Fibroblast of upper back skin (primary cell): ENCODE measurements around the gene MAD2L2.
A peak's percentile ranks its signal among the peaks of the same experiment; 100 is the strongest.

ENCODE experiments used
- DNase-seq: peaks from one replicate; pipeline ENCODE4 v3.0.0-alpha.2; 2013

MAD2L2 gene

DNA sequence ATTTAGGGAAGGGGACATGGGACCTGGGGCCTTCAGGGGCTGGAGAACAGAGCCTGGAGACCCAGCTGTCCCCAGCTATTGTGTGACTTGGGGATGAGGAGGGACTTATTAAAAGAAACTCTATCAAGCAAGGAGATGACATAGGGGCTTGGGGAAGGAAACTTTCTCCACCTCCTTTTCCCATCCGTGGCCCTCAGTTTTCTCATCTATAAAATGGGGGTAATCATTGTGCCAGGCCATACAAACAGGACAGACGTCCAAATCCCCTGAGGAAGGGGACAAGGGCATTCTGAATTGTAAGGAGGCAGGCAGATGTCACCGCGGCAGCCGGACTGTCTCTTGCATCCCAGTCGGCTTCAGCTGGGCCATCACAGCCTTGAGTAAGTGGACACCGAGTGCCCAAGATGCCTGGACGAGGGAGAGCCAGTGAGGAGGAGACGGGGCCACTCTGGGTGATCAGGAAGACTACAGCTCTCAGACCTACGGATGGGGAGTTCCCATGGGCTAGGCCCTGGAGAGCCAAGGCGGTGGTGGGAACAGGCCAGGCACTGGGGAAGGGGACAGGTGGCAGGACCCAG is 28.7 kb downstream of the MAD2L2 start:
- no peak for DNase-seq

DNA sequence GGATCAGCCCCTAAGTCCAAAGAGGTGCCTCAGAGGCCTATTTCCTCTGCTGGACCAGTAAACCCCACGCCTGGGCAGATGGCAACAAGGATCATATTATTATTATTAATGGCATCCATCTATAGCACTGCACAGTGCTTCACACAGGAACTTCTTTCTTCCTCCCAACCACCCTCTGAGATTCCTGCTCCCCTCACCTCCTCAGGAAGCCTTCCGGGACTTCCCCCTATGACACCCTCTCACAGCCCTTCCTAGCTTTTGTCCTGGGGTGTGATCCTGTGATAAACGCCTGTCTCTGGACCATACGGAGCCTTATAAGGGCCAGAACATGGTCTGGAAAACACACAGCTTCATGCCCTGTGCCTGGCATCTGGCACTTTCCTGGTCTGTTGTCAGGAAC is 29.9 kb downstream of the MAD2L2 start:
- DNase-seq: no peak

DNA sequence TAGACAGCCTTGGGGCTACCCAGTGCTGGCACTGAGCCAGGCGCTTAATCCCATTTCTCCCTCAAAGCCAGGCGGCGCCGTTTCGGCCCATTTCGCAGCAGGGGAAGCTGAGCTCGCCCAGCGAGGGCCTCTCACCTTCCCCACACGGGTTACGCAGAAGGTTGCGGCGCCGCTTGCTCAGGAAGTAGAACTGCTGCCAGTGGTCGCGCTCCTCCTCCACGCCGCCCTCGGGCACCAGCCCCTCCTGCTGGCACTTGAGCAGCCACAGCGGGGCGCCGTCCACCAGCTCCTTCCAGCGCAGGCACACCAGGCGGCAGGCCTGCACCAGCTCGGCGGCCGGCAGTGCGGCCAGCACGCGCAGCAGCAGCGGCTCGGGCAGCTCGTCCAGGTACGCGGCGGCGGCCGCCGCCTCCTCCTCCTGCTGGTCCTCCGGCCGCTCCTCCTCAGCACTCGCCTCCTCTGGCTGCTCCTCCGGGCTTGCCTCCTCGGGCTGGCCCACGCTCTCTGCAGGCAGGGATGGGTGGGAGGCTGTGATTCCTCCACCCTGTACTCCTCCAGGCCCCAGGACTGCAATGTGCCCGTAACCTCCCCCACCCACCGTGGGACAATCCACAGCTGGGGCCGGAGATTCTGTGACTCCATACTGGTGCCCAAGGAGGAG is 30.5 kb downstream of the MAD2L2 start:
- DNase-seq: peak; percentile 45

DNA sequence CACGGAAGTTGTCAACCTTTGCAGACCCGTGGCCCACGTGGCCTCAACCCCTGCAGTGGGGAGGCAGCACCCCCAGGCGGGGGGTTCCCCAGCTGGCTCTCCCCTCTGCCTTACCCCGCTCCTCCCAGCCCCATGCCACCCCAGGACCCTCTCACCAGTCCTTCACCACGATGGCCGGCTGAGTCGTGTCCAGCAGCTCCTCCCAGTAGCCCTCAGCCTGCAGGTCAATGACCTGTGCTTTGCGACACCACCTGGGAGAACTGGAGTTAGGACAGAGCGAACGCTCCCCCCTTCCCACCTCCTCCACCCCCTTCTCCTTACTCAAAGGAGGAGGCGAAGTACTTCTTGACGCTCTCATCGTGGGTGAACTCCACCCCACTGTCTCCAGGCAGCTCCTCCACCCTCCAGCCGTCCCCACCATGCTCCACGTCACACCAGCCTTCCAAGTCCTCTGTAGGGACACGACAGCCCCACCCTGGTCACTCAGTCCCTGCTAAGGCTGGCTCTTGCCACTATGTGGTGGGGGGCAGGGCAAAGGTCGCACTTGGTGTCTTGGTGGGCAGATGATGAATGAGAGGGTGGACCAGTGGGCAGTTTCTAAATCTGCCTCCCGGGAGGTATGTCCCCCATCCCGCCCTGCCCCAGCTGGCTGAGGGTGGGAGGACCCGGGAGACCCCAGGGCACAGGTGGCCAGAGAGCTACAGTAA is 31.2 kb downstream of the MAD2L2 start:
- DNase-seq: no peak

DNA sequence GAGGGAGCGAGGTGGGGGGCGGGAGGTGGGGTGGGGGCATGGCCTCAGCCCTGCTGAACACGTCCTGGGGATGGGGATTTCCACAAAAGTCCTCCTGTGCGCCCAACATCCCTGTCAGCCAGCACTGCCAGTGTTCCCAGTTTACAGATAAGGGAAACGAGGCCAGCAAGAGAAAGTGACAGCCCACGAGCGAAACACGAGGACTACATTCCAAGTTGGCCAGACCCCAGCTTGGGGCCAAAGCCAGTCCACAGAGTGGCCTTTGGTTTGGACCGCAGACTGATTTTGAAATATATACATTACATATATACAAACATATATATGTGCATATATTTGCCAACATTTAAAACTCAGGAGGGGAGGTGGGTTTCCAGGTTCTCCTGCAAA is 31.7 kb downstream of the MAD2L2 start:
- DNase-seq: no peak

DNA sequence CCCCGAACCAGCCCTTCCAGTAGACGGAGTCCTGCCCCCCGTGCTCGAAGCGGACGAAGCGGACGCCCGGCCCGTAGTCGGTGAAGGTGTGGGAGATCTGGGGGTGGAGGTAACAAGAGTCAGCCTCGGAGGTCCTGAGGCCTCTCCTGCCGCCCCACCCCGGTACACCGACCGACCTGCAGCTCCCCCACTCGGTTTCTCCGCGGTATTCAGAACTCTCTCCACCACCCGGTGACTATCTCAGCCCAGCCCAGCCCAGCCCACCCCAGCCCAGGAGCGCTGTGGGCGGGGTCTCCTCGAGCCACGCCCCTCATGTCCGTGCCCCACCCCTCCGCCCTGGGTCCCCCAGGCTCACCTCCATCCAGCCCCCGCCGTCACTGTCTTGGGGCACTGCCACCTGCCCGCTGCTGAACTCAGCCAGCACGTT is 32.2 kb downstream of the MAD2L2 start:
- no peak for DNase-seq

DNA sequence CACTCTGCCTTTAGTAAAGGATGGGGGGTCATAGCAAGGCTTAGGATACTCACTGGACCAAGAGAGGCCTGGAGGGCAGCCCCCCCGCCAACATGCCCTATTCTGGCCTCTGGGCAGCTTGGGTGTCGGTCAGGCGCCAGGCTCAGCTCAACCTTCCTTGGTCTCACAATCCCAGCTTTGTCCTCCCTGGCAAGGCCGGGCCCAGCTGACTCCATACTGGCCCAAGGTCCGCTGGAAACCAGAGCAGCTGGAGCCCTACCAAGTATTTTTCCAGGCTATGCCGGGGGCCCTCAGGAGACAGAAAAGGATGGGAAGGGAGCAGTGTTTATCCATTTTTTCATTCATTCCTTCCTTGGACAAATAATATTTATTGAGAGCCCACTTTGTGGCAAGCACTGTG is 32.9 kb downstream of the MAD2L2 start:
- no peak for DNase-seq

DNA sequence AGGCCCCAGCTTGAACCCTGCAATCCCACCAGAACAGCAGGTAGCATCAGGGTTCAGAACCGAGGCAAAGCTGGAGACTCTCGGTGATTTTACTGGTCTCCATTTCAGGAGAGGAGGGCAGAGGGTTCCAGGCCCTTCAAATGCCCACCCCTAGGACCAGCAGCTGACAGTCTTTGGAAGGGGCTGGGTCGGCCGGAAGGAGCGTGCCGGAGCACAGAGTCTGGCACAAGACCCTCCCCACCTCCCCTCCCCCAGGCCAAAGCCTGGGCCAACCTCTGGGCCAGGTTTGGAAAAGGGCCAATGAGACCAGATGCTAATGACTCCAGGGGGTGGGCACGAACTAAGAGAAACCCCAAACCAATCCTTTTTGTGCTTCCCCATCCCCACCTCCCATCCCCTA is 33.6 kb downstream of the MAD2L2 start:
- no peak for DNase-seq

DNA sequence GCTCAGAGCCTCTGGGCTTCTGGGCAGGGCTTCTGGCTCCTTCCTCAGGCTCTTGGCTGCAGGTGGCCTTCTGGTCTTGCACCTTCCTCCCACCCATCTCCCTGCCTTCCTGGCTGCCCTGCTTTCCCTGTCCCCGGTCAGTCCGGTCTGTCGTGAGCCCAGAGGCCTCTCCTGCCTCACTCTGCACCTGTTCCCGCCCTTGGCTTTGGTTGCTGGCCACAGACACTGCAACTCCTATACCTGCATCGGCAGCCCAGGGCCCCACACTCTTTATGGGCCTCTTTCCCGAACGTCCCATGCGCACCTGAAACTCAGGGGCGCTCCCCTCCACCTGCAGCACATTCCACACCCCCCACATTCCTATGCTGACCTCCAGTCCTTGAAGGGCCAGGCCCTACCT is 34.6 kb downstream of the MAD2L2 start:
- no peak for DNase-seq

DNA sequence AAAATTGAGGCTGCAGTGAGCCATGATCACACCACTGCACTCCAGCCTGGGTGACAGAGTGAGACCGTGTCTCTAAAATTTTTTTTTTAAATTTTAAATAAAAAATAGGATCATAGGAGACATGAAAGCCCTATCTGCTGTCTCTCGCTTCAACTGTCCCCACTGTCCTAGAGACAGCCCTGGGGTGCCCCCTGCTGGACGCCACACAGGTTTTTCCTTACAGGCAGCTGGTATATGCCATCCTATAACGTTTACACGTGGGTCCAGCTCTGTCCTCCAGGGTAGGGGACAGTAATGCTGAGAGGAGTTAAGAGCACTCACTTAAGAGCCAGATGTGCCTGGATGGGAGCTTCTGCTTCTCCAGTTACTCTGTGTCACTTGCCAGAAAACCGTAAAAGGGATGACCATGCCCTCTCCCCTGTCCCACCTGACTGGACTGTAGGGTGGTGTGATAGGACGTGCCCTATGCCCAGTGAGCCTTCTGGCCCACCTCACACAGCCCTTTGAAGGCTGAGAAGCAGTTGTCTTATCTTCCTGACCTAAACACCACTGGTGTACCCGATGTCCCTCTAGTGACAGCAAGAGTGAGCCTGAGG is 35.2 kb downstream of the MAD2L2 start:
- peak; percentile 61 for DNase-seq

DNA sequence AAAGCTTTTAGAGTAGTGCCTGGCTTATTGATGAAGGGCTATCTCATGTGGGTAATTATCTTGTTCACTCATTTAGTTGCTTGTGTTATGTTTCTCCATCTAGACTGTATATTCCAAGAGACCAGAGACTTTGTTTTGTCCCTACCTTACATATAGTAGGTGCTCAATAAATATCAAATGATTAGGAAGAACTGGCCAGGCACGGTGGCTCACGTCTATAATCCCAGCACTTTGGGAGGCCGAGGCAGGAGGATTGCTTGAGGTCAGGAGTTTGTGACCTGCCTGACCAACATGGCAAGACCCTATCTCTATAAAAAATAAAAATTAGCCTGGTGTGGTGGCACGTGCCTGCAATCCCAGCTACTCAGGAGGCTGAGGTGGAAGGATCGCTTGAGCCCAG is 35.7 kb downstream of the MAD2L2 start:
- no peak for DNase-seq

DNA sequence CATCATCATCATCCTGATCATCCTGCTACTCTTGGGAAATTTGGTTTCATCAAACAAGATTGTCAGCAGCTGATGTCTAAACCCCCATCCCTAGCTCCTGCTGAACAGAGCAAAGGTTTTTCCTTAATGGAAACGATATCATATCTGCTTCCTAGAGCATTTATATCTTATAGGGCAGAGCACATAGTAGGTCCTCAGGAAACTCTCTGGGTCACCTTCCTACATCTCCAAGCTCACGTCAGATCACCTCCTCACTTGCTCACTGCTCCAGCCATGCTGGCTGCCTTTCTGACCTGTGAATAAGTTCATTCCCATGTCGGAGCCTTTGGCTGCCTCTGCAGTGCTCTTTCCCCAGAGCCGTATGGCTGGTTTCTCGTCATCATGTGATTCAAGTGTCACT is 37.2 kb downstream of the MAD2L2 start:
- no peak for DNase-seq

DNA sequence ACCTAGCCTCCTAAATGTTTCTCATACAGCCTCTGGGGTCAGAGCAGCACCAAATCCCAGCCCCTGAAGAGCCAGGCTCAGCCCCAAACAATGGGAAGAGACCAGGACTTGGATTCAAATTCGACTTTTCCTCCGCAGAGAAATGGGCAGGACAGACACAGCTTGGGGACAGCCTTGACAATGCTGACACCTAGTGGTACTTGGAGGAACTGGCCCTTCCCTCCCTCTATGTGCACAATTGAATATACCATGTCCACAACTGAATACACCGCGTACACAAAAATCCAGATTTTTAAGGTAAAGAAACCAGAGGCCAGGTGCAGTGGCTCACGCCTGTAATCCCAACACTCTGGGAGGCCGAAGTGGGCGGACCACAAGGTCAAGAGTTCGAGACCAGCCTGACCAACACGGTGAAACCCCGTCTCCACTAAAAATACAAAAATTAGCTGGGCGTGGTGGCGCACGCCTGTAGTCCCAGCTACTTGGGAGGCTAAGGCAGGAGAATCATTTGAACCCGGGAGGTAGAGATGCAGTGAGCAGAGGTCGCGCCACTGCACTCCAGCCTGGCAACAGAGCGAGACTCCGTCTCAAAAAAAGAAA is 38.4 kb downstream of the MAD2L2 start:
- DNase-seq: peak; percentile 50

DNA sequence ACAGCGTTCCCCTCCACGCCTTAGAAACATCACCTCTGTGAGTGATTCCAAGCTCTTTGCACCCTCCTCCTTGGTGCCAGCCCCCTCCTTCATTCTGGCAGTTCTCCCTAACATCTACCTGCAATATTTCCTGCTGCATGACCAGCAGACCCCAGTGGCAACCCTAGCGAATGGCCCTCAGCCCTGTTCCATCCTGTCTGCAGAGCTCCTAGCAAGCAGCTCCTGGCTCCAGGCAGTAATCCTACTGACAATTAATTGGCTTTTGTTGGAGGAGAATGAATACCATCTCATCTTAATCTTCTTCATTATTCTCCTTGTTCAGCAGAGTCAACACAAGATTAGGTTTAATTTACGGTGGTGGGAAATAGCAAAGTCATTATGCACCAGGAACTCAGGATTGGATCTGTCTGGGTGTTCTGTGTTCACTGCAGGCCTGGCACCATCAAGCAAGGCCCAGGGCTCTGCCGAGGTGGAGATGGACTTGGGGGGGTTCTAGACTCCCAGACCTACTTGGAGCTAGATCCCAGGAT is 39.1 kb downstream of the MAD2L2 start:
- no peak for DNase-seq

DNA sequence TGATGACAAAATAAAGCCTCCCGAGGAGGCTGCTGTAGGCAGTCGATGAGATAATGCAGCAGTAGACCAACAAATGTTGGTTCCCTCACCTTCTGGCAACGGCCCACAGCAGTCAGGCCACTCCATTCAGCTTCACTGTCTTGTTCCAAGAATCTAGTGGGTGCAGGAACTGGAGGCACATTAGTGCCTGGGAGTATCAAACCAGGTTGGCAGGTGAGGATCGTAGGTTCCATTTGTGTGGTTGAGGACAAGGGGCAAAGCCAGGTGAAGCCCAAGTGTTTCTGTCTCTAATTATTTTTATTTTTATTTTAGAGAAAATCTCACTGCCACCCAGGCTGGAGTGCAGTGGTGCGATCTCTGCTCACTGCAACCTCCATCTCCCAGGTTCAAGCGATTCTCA is 40.0 kb downstream of the MAD2L2 start:
- DNase-seq: no peak

DNA sequence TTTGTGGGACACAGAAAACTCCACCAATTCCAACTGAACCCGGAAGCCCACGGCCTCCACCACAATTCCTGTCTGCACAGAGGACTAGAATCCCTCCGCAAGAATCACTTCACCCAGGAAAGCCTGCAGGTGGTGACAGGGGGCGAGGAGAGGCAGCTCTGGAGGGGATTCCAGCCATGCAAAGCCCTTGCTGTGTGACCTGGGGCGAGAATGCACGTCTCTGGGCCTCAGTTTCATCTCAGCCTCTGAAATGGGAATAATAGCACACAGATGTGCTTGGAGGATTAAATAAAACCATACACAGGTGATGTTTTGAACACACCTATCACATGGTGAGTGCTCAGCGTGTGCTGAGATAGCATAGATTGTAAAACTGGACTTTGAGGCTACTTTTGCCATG is 40.8 kb downstream of the MAD2L2 start:
- no peak for DNase-seq

DNA sequence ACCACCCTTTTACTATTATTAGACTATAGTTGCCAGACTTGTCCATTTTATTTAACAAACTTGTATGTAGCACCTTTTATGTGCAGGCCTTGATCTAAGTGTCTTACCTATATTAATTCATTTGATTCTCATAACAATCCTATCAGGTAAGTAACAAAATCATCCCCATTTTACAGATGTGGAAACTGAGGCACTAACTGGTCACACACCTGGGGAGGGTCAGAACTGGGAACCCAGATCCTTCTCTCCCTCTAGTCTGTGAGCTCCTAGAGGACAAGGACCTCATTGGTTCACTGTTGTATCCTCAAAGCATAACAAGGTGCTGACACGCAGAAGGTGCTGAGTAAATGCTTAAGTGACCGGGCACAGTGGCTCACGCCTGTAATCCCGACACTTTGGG is 41.6 kb downstream of the MAD2L2 start:
- no peak for DNase-seq

DNA sequence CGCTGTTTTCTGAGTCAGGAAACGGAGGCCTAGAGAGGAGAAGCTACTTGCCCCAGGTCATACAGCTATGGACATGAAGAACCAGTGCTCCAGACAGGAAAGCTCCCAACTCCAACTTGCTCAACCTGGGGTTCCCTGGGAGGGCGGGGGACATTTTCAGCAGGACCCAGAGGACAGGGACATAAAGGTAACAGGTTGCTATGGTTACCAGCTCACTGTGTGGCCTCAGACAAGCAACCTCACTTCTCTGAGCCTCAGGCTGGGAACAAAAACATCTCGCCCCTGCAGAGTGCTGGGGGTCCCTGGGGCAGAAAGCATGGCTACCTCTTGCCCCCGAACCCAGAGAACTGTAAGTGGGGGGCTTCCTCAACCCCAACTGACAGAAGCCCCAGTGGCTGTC is 42.8 kb downstream of the MAD2L2 start:
- DNase-seq: no peak

DNA sequence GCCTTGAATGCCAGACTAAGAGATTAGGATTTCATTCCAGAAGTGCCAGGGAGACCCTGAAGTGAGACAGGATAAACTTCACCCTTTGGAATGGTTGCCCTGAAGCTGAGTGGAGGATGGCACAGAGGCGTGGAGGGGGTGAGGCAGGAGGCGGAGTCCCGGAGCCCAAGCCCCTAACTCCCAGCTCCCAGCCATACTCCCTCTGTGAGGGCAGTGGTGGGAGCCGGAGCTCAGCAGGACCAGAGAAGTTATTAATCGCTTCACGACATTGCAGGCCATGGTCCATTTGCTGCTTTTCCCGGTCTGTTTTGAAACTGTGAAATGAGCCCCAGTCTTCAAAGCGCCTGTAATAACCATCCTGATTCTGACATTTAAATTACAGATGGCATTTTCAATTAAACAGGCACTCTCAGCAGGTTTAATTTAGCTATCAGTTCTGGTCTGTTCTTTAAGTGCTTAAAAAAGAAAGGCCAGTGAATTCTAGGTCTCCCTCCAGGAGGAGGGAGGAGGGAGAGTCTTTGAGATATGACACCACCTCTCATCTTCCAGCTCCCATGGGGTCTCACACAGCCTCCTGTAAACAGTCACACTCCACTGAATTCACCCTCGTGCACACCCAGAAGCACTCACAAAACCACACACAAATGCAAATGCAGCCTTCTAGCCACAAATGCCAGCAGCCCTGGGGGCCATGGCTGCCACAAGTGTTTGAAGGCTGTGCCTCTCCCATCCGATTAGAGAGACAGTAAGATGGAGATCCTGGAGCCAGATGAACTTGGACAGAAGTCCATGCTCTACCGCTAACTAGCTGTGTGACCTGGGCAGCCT is 46.4 kb downstream of the MAD2L2 start:
- no peak for DNase-seq

DNA sequence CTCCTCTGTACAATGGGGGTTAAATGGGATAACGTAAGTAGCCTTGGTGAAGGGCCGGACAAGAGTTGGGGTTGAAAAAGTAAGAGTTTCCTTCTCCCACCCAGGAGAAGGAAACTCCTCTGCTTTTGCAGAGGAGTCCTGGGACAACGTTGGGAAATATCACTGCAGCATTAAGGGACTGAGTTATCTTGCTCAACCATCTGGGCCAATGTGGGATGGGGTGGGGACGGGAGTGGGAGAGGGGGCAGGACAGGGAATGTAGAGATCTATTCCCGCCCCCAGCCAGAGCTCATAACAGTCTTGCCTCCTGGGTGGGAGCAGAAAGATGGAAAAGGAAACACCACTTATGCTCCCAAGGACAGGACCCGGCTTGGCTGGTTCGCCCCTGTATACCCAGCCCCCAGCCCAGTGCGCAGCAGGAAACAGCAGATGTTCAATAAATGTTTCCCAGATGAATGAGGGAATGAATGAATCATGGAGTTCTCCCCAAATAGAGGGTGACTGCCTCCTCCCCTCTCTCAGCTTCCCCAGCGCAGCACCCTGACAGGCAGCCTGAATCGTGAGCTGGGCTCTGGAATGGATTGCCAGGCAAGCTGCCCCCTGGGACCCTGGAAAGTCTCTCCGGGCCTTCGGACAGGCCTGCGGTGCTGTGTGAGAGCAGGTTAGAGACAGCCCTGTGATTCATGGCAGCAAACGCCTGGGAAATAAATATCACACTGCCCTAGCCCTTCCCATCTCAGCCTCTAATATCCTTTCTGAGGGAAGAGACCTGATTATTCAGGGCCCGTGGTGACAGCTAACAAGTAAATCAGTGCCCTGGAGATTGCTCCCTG is 51.5 kb downstream of the MAD2L2 start:
- peak; percentile 10 for DNase-seq

DNA sequence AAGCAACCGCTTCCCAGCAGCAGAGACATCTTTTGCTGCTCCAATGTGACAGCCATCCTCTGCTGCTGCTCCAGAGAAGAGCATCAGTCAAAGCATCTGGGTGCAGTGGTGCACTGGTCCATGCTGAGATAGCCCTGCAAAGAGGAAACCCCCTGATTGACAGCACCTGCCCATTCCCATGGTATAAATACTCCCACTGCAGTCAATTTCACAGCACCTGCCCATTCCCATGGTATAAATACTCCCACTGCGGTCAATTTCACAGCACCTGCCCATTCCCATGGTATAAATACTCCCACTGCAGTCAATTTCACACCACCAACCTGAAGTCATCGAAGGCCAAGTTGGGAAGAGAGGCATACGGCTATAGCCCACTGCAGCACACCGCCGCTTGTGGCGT is 52.2 kb downstream of the MAD2L2 start:
- no peak for DNase-seq

DNA sequence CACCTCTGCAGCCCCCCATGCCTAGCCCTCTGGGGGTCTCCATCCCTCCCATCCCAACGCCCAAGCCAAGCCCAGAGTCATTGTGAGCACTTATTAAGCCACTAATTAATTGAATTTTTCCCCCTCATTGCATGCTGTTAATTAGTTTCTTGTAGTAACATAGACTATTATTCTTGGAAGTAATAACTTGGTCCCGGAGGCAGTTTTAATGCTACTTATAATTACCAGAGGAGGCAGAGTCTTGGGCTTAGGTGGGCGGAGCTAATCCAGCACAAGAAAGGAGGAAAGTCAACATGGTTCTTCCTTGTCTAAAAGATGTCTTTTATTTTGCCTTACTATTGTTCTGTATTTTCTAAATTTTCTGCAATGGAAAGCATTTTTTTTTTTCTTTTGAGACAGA is 54.4 kb downstream of the MAD2L2 start:
- DNase-seq: no peak
